Measurements from ENCODE around the gene MORC3.
A peak's percentile ranks its signal among the peaks of the same experiment; 100 is the strongest.
"Not testable (repeated sequence)": the region's sequence is repeated elsewhere in the genome, so short reads cannot be mapped to it uniquely, and the experiment has no call there.

MORC3 gene

GRCh38 chr21:36350282-36350910, 30.4 kb downstream of the MORC3 start:
- Mint-ChIP-seq H3K4me3 (no peak overlapping the region), H3K36me3 (peaks cover 100% of the 10 kb centered on the region), H3K4me1 (peaks cover 7% of the 10 kb centered on the region), H3K9me3 (no peaks in the 10 kb centered on the region), H3K27ac (peak overlapping the region; percentile 32)
- no peak for ATAC-seq
- no peak for DNase-seq (ENCODE audit: low spot score in 2 of 2)

- H3K4me1 Mint-ChIP-seq, result no peaks in the 10 kb centered on the region
- H3K36me3 Mint-ChIP-seq, result peaks cover 100% of the 10 kb centered on the region
- peak overlapping the region; percentile 1 for H3K27ac Mint-ChIP-seq
- no peaks in the 10 kb centered on the region for H3K9me3 Mint-ChIP-seq
- ATAC-seq, result no peak
- H3K4me3 Mint-ChIP-seq, result no peak overlapping the region
- no peak for DNase-seq (ENCODE audit: low spot score in 2 of 2)
Measured at GRCh38 chr21:36354918-36355680, 35.1 kb downstream of the MORC3 start.

- no peak for DNase-seq (ENCODE audit: low spot score in 2 of 2)
- Mint-ChIP-seq H3K36me3 (peaks cover 100% of the 10 kb centered on the region), H3K4me1 (no peaks in the 10 kb centered on the region), H3K27ac (no peak overlapping the region), H3K9me3 (no peaks in the 10 kb centered on the region), H3K4me3 (no peak overlapping the region)
- ATAC-seq, result no peak
Measured at GRCh38 chr21:36355868-36356267, 35.9 kb downstream of the MORC3 start.

- Mint-ChIP-seq H3K9me3 (no peaks in the 10 kb centered on the region), H3K4me1 (no peaks in the 10 kb centered on the region), H3K4me3 (no peak overlapping the region), H3K36me3 (peaks cover 100% of the 10 kb centered on the region), H3K27ac (peak overlapping the region; percentile 81)
- no peak for DNase-seq (ENCODE audit: low spot score in 2 of 2)
- ATAC-seq, result no peak
Measured at GRCh38 chr21:36359185-36359584, 39.2 kb downstream of the MORC3 start.

- peaks cover 25% of the 10 kb centered on the region for H3K4me1 Mint-ChIP-seq
- ATAC-seq, result peak; percentile 92
- no peak overlapping the region for H3K4me3 Mint-ChIP-seq
- H3K36me3 Mint-ChIP-seq, result peaks cover 100% of the 10 kb centered on the region
- H3K9me3 Mint-ChIP-seq, result no peaks in the 10 kb centered on the region
- H3K27ac Mint-ChIP-seq, result peak overlapping the region; percentile 77
- peak in 1 of 2 donors; percentile 54 for DNase-seq (ENCODE audit: low spot score in 2 of 2)
Measured at GRCh38 chr21:36369064-36369685, 49.2 kb downstream of the MORC3 start.

- Mint-ChIP-seq H3K4me3 (no peak overlapping the region), H3K36me3 (peaks cover 72% of the 10 kb centered on the region), H3K27ac (no peak overlapping the region), H3K4me1 (no peaks in the 10 kb centered on the region), H3K9me3 (no peaks in the 10 kb centered on the region)
- ATAC-seq (no peak), DNase-seq (ENCODE audit: low spot score in 2 of 2) (no peak)
Measured at GRCh38 chr21:36375994-36376393, 56.0 kb downstream of the MORC3 start.

GRCh38 chr21:36377391-36377842, 57.4 kb downstream of the MORC3 start:
- Mint-ChIP-seq H3K27ac (no peak overlapping the region), H3K36me3 (peaks cover 57% of the 10 kb centered on the region), H3K4me1 (no peaks in the 10 kb centered on the region), H3K4me3 (no peak overlapping the region), H3K9me3 (no peaks in the 10 kb centered on the region)
- DNase-seq (ENCODE audit: low spot score in 2 of 2), result no peak
- ATAC-seq, result no peak

GRCh38 chr21:36379251-36379650, 59.3 kb downstream of the MORC3 start:
- Mint-ChIP-seq H3K4me1 (no peaks in the 10 kb centered on the region), H3K4me3 (no peak overlapping the region), H3K36me3 (peaks cover 39% of the 10 kb centered on the region), H3K9me3 (no peaks in the 10 kb centered on the region), H3K27ac (no peak overlapping the region)
- DNase-seq (ENCODE audit: low spot score in 2 of 2) (no peak), ATAC-seq (no peak)

GRCh38 chr21:36381841-36382589, 62.0 kb downstream of the MORC3 start:
- DNase-seq (ENCODE audit: low spot score in 2 of 2) (no peak), ATAC-seq (no peak)
- H3K9me3 Mint-ChIP-seq, result no peaks in the 10 kb centered on the region
- peak overlapping the region; percentile 32 for H3K27ac Mint-ChIP-seq
- H3K4me3 Mint-ChIP-seq, result no peak overlapping the region
- H3K36me3 Mint-ChIP-seq, result peaks cover 16% of the 10 kb centered on the region
- peaks cover 6% of the 10 kb centered on the region for H3K4me1 Mint-ChIP-seq

- H3K36me3 Mint-ChIP-seq, result peaks cover 16% of the 10 kb centered on the region
- not testable (repeated sequence) for H3K9me3 Mint-ChIP-seq; H3K4me3 Mint-ChIP-seq; DNase-seq (ENCODE audit: low spot score in 2 of 2); H3K27ac Mint-ChIP-seq; ATAC-seq; H3K4me1 Mint-ChIP-seq
Measured at GRCh38 chr21:36382722-36383121, 62.7 kb downstream of the MORC3 start.

- H3K4me3 Mint-ChIP-seq, result peak overlapping the region; percentile 29
- ATAC-seq, result no peak
- H3K4me1 Mint-ChIP-seq, result peaks cover 6% of the 10 kb centered on the region
- no peak for DNase-seq (ENCODE audit: low spot score in 2 of 2)
- no peak overlapping the region for H3K27ac Mint-ChIP-seq
- no peaks in the 10 kb centered on the region for H3K9me3 Mint-ChIP-seq
- H3K36me3 Mint-ChIP-seq, result peaks cover 34% of the 10 kb centered on the region
Measured at GRCh38 chr21:36384885-36385232, 64.9 kb downstream of the MORC3 start.

GRCh38 chr21:36385233-36386030, 65.4 kb downstream of the MORC3 start, which contains the start of gene CHAF1B:
Gene CHAF1B, plus strand, starts transcription at chr21:36385392. Its CDS starts 745 bp downstream, at chr21:36386137.
- Mint-ChIP-seq H3K4me1 (peaks cover 6% of the 10 kb centered on the region), H3K9me3 (no peaks in the 10 kb centered on the region), H3K36me3 (peaks cover 38% of the 10 kb centered on the region), H3K4me3 (peak within 1 kb of the TSS; percentile 66), H3K27ac (peak within 1 kb of the TSS; percentile 72)
- ATAC-seq, result peak; percentile 92
- DNase-seq (ENCODE audit: low spot score in 2 of 2), result peak; percentile 93 to 94

GRCh38 chr21:36386031-36386642, 66.1 kb downstream of the MORC3 start:
- Mint-ChIP-seq H3K9me3 (no peaks in the 10 kb centered on the region), H3K36me3 (peaks cover 41% of the 10 kb centered on the region), H3K4me1 (peaks cover 6% of the 10 kb centered on the region), H3K27ac (peak overlapping the region; percentile 72), H3K4me3 (peak overlapping the region; percentile 66)
- ATAC-seq (no peak), DNase-seq (ENCODE audit: low spot score in 2 of 2) (no peak)

- no peak overlapping the region for H3K27ac Mint-ChIP-seq
- H3K36me3 Mint-ChIP-seq, result peaks cover 60% of the 10 kb centered on the region
- no peak overlapping the region for H3K4me3 Mint-ChIP-seq
- no peaks in the 10 kb centered on the region for H3K9me3 Mint-ChIP-seq
- DNase-seq (ENCODE audit: low spot score in 2 of 2) (no peak), ATAC-seq (no peak)
- peaks cover 6% of the 10 kb centered on the region for H3K4me1 Mint-ChIP-seq
Measured at GRCh38 chr21:36388096-36388495, 68.1 kb downstream of the MORC3 start.
